GM18519 (cell line): ENCODE data around the gene KEL.
"Not testable (repeated sequence)": the region's sequence is repeated elsewhere in the genome, so short reads cannot be mapped to it uniquely, and the experiment has no call there.

Experiments
- ATAC-seq: cut with Tn5 transposase; IDR thresholded peaks from one replicate; pipeline ENCODE4 v1.9.1; 2021; ENCODE audit warnings: mild to moderate bottlenecking, moderate library complexity; ENCODE audit not compliant: unreplicated experiment, low FRiP score

KEL gene

GRCh38 chr7:142961973-142962926 is at the start of gene KEL:
Gene KEL (minus strand): TSS chr7:142962363. CDS start chr7:142962206, 157 bp downstream.
- no peak for ATAC-seq

- peak; percentile 64 for ATAC-seq
These were observed 46.1 kb upstream of the KEL start for GRCh38 chr7:143008007-143008901.

GRCh38 chr7:143005632-143006260 is 43.6 kb upstream of the KEL start:
- ATAC-seq, result no peak

- peak; percentile 45 for ATAC-seq
These were observed 41.4 kb upstream of the KEL start for GRCh38 chr7:143003393-143004051.

- ATAC-seq, result no peak
These were observed 40.7 kb upstream of the KEL start for GRCh38 chr7:143002898-143003297.

GRCh38 chr7:143002106-143002505 is 39.9 kb upstream of the KEL start:
- ATAC-seq, result no peak

GRCh38 chr7:143000648-143001047 is 38.5 kb upstream of the KEL start:
- ATAC-seq, result no peak

GRCh38 chr7:142999793-143000192 is 37.6 kb upstream of the KEL start:
- ATAC-seq, result no peak

- ATAC-seq, result no peak
These were observed 36.8 kb upstream of the KEL start for GRCh38 chr7:142998966-142999365.

GRCh38 chr7:142997456-142997989 is 35.4 kb upstream of the KEL start:
- ATAC-seq, result no peak

- no peak for ATAC-seq
These were observed 30.3 kb upstream of the KEL start for GRCh38 chr7:142992427-142992826.

- no peak for ATAC-seq
These were observed 22.1 kb upstream of the KEL start for GRCh38 chr7:142984297-142984696.

GRCh38 chr7:142983825-142984224 is 21.7 kb upstream of the KEL start:
- ATAC-seq, result no peak

GRCh38 chr7:142978402-142978801 is 16.2 kb upstream of the KEL start:
- not testable (repeated sequence) for ATAC-seq

- no peak for ATAC-seq
These were observed 12.5 kb upstream of the KEL start for GRCh38 chr7:142974626-142975025.

- ATAC-seq, result no peak
These were observed 7.0 kb upstream of the KEL start for GRCh38 chr7:142969183-142969582.

GRCh38 chr7:142968229-142968628 is 6.1 kb upstream of the KEL start:
- no peak for ATAC-seq

- ATAC-seq, result no peak
These were observed 2.5 kb upstream of the KEL start for GRCh38 chr7:142964502-142965246.

GRCh38 chr7:142963993-142964392 is 1.8 kb upstream of the KEL start:
- no peak for ATAC-seq
